B cell (primary cell): ENCODE data around the gene CA14.

ENCODE experiments used
- CTCF ChIP-seq: fragments of 200-600 bp; IDR thresholded peaks from one replicate; pipeline ENCODE4 v1.8.0; 2022; ENCODE audit warnings: antibody characterized with exemption, mild to moderate bottlenecking
- EZH2 ChIP-seq: IDR thresholded peaks from 2 replicates; pipeline ENCODE4 v1.6.1; 2012; ENCODE audit warnings: borderline replicate concordance, low read depth, mild to moderate bottlenecking, moderate library complexity, low read length; ENCODE audit not compliant: insufficient read depth, poor library complexity, severe bottlenecking

DNA sequence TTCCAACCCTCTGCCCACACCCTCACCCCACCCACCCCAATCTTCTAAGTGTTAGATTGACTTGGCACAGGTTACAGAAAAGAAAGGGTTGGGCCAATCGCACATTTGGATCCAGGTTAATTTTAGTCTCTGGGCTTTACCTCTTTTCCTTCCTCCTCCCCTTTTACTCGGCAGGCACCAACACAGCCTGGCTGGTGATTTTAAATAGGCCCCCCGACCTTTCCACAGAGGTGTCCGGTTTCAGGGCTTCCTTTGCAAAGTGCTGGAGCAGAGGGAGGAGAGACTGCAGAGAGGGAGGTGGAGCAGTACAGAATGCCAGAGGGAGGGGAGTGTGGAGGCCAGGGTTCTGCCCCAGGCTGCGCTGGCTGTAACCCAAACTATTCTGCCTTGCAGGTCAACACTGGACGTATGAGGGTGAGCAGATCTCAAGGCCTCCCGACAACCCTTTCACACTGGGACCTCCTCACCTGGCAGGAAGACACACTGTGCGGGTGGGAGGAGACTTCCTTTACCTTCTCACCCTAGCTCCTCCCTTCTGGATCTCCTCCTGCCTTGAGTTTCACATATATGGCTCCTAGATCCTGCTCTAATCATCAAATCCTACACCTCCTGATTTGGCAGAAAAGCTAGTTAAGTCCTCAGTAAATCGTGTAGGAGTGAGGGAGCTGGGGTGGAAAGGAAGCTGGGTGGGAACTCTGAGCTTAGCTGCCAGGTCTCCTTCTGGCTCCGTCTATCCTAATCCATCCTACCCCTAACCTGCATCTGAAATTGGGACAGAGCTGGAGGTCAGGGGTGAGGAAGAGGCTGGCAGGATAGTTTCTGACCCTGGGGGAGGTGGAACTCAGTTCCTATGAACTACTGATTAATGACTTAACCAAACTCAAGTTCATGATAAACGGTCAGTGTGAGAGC, 2.4 kb downstream of the CA14 start:
- TF ChIP-seq CTCF (no peak), EZH2 (no peak)
